HT1080 (cell line): ENCODE data around the gene ELP5. TPM values are rescaled to one million over a fixed set of nuclear protein-coding genes. Genes with fewer than 3 reads are reported as not detected.

Experiments
- DNase-seq: peaks from one replicate; pipeline ENCODE4 v3.0.0-alpha.2; 2015; ENCODE audit warnings: low read depth
- polyA plus RNA-seq, 2 experiments: library from polyadenylated mRNA; depleted of rRNA; stranded (reverse); fragments of >200 nt; gene quantifications; 2 replicates each; pipeline ENCODE4 v1.2.3, GENCODE V29; 2015
- total RNA-seq: library from RNA; depleted of rRNA; stranded (reverse); fragments of >200 nt; shearing (Covaris generic); gene quantifications from 2 replicates; pipeline ENCODE4 v1.2.3, GENCODE V29; 2014; rRNA removed

Gene ELP5, protein sequence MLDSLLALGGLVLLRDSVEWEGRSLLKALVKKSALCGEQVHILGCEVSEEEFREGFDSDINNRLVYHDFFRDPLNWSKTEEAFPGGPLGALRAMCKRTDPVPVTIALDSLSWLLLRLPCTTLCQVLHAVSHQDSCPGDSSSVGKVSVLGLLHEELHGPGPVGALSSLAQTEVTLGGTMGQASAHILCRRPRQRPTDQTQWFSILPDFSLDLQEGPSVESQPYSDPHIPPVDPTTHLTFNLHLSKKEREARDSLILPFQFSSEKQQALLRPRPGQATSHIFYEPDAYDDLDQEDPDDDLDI
- 68.1 and 78.2 TPM in 2 replicates for total RNA-seq
- polyA plus RNA-seq (2015; cell fraction: cytosol; rRNA removed) = 69.3 and 73.1 TPM in 2 replicates
- polyA plus RNA-seq (2015; cell fraction: nucleus; rRNA removed) = 54.5 and 57.0 TPM in 2 replicates

GRCh38 chr17:7252176-7253043 lies at the start of gene ELP5:
Gene ELP5, plus strand, starts transcription at chr17:7252215. Its CDS starts 336 bp downstream, at chr17:7252551.
- peak; percentile 92 for DNase-seq

GRCh38 chr17:7203391-7203790 lies 48.6 kb upstream of the ELP5 start:
- DNase-seq = no peak

GRCh38 chr17:7204336-7204735 lies 47.7 kb upstream of the ELP5 start:
- DNase-seq = no peak

GRCh38 chr17:7204828-7205461 lies 47.1 kb upstream of the ELP5 start:
- no peak for DNase-seq

DNA sequence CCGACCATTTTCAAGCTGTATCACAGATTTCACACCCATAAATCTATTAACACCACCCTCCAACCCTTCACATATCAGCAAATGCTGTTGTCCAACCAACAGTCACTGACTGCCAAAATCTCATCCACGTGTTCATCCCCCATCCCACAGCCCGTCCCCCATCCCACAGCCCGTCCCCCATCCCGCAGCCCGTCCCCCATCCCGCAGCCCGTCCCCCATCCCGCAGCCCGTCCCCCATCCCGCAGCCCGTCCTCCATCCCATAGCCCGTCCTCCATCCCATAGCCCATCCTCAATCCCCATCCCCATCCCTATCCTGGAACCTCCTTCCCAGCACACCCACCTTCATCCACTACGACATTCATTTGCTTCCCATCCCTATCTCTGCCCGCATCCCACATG lies 46.5 kb upstream of the ELP5 start:
- DNase-seq = no peak

DNA sequence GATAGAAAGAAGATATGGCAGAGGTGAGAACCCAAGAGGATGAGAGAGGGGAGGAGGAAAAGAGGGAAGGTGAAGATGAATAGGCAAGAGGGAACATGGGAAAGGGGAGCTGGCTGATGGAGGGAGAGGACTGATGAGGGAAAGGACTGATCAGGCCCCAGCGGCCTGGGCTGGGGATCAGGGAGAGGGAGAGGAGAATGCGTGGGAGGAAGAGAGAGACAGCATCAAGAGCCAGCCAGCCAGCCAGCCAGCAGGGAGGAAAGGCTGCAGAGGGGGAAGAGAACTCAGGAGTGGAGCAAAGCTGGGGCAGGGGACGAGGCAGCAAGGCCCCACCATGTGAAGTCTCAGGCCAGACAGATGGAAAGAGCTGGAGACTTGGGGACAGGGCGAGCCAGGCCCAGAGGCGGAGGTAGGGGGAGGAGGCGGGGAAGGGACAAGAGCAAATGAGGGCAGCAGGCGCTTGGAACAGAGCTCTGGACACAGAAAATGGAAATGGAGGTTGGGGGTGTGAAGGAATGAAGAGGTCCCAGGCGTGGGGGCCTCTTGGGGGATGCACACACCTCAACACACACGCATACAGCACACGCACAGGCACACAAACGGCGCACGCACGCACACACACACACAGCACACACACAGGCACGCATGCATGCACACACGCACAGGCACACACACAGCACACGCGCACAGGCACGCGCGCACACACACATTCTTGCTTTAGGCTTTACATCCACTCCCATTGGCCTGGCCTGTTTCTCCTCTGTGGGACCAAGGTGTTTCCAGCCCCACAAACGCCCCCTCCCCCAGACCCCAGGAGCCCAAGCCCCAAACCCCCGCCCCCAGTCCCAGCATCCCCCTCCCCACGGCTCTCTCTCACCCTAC lies 44.7 kb upstream of the ELP5 start:
- DNase-seq = no peak

GRCh38 chr17:7208027-7208571 lies 43.9 kb upstream of the ELP5 start:
- no peak for DNase-seq

DNA sequence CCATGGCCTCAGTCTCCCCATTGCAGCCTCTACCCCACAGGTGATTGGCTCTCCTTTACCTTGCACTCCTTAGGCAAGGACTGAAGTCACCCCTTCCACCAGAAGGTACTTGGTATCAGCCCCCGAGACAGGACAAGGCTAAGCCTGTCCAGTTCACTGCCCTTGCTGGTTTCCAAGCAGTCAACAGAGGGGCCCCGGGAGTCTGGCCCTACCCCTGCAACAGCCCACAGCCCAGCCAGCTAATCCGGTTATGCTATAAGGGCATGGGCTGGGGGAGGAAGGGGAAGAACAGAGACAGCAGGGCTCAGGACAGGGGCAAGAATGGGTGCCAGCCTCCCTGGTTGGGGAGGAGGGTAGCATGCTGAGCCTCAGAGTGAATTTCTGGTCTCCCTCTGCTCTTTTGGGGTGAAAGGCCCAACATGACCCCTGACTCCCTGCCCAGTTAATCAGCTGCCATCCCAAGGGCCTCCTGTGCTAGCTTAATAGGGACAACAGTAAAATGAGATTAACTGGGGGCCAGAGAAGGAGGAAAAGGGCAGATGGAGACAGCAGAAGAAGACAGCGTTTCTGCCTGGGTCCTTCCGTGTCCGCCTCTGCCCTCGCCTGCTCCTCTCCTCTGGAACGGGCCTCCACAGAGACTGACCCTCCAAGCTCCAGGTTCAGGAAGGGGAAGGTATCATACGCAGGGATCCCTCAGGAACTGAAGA lies 43.1 kb upstream of the ELP5 start:
- DNase-seq = no peak

GRCh38 chr17:7211491-7212273 lies 40.3 kb upstream of the ELP5 start:
- DNase-seq = no peak

DNA sequence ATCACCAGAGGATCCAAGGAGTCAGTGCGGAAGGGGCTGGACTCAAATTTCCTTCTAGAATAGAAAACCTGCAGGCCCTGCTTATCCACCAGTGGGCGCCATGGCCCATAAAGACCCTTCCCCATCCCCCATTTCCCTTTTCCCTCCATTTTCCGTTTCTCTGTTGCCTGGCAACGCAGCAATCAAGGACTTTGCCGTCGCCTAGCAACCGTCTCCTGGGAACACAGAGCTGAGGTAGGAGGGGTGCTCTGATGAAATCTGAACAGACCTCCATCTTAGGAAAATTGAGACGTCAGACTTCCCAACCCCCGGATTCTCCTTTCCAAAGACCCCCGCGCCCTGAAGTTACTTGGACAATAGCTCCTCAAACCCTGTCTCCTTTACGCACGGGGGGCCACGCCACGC lies 38.1 kb upstream of the ELP5 start:
- peak; percentile 75 for DNase-seq

GRCh38 chr17:7214300-7215135 lies 37.5 kb upstream of the ELP5 start:
- peak; percentile 94 for DNase-seq

DNA sequence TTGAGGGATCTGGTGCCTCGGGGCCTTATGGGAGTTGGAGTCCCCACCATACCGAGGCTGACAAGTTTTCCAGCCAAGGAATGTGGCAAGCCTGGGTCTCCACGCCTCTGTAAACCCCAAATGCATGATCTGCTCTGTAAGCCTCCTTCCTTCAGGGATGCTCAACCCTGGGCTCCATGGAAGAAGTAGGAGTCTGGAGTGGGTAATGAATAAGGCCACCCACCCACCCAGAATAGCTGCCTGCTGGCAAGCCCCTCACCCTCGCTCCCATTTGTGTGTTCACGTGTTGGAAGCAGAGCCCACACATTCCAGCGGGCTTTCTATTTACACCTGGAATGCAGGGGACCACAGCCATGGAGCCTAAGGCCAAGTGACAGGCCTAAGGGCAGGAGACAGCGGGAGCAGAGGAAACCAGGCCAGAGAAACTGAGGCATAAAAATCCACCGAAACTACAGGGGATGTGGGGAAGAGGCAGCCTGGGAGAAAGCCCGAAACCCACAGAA lies 36.8 kb upstream of the ELP5 start:
- no peak for DNase-seq

DNA sequence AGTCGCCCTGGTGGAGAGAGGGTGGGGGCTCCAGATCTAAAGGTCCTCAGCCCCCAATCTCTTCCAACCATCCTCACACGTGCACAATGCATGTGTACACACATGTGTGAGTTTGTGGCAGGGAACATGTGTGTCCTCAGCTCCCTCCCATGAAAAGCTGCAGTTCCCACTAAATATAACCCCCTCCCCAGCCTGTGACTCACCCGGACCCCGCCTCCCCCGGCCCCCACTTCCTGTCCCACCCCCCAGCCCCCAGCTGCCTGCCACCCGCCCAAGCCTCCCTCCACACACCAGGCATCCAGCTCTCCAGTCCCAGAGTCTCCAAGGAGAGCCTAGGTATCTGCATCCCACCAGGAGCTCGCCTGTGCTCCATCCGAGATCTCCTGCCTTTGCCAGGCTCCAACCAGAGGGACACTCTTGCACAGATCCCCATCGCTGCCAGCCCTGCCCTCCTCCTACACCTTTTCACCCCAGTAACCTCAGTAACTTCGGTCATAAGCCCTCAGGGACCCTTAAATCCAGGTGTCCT lies 36.3 kb upstream of the ELP5 start:
- DNase-seq = peak; percentile 44

DNA sequence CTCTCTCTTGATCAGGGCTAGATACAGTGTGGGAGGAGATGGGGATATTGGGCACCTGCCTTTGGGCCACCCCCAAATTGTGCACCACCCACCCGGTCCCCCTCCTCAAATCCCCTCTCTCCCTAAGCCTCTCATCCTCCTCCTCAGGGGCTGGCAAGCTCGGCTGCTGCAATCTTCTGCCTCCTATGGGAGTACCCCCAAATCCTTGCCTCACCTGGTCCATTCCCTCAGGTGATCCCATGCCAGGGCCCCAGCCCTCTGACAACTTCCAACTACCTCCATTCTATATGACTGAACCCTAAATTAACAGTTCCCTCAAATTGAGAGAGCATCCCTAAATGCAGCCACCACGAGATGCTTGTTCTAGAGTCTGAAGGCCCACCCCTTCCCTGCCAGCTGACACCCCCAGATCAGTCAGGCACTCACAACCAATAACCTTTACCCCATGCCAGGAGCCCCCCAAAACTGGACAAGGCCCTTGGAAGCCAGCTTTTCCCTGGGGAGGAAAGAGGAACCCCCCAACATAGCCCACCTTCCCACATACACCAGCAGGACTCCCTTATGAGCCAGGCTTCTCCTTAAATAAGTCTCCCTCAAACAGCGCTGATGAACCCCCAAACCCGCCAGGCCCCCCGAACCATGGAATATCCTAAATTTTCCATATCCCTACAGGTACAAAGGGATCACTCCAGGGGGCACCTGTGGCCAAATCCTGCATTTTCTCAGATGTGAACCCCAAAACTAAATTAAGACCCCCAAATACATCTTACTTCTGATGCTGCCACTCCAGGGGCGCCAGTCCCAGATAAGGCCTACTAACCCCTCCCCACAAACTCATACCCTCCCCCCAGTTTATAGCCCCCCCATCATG lies 35.5 kb upstream of the ELP5 start:
- DNase-seq = no peak

GRCh38 chr17:7217113-7217987 lies 34.7 kb upstream of the ELP5 start:
- DNase-seq = no peak

- no peak for DNase-seq
Measured at GRCh38 chr17:7218166-7218565, 33.8 kb upstream of the ELP5 start.
